ENCODE data around the gene BCL2.

The BCL2 gene

DNA sequence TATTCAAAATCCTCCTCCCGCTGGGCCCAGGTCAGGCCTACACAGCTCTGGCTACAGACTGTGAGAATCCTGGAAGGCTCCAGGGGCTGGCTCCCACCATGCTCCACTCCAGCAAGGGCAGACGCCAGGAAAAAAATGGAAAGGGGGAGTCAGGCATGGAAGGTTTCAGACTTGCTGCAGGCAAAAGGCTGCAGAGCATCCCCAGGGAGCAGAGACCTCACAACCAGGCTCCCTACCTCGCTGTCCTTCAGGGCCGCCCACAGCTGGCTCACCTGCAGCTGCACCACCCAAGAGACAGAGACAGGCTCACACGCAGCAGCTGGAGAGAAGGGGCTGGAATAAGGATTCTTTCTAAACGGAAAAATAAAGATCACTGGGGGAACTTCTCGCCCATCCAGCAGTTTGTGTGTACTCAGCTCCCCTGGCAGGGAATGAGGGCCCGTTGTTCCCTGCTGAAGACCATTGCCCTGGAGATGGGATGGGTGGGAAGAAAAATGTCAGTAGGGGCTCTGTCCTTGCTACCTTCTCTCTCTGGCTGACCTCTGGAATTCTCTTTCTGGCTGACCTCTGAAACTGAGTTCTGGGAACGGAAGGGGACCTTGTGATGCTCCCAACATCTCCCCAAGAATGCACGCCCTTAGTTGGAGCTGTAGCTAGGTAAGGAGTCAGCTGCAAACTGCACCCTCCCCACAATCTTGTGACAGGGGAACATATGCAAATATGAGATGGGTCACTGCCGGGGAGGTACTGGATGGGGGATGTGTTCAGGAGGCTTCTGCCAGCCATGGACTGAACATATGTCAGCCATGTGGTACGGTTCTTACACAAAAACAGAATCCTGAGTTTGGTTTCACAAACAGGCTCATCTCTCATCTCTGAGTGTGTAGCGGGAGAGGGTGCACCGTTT lies 34.5 kb downstream of the BCL2 start:
- DNase-seq (ENCODE audit: low spot score): no peak

DNA sequence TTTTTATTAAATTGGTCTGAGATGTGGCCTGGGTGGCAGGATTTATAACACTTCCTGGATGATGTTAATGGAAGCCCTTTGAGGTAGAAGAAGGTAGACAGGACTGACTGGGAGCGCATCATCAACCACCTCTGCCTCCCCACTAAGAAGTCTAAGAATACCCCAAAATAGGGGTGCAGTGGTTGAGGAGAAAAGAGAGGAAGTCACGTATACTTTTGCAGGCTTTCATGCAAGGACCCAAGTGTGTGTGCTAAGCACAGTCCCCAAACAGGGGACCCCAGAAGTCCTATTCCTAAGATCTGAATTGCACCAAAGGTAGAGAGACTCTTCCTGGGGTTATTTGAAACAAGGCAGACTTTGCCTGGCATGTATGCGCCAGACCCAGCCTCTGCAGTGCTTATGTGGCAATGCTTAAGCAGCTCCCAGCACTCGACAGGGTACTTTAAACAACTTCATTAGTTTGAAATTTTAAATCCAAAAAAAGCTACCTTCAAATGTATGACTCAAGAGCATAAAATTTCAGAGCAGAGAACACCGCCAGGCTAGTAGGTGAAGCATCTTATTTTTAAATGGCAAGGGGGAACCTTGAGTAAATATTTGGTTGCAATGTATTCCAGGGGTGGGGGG lies 35.3 kb downstream of the BCL2 start:
- no peak for DNase-seq (ENCODE audit: low spot score)

DNA sequence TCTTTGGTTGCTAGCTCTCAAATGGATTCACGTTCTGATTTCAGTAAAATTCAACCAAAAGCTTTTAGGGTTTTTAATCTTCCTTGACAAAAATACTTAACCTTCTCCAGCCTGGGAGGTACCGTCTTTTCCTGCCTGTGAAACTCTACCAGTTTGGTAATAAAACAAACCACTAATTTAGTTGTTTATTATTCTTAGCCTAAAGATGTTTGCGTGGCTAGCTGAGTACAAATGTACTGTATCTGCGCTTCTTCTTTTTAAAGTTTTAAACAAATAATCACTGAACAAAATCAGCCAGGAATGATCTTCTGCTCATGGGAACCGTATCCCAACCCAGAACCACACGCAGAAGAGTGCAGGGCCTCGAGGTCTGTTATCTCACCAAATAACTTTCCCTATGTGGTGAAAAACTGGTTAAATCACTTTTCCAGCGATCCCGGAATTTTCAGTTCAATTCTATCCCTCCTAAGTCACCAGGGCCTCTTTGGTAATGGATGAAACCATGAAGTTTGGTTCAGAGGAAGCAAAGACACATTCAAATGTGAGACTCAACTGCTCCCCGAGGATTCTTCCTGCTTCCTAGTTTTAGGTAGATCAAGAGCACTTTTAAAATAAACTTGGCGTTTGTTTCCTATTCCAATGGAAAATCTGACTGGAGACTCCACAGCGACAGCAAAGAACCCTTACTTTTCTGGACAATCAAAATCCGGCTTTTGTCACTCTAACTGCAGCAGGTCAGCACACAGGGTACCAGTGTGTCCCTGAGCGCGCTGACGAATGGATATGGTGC lies 36.1 kb downstream of the BCL2 start:
- DNase-seq (ENCODE audit: low spot score): no peak

- DNase-seq (ENCODE audit: low spot score): no peak
Observed at GRCh38 chr18:63282793-63283192, 36.8 kb downstream of the BCL2 start.

- DNase-seq (ENCODE audit: low spot score): no peak
Observed at GRCh38 chr18:63273222-63273927, 46.2 kb downstream of the BCL2 start.

DNA sequence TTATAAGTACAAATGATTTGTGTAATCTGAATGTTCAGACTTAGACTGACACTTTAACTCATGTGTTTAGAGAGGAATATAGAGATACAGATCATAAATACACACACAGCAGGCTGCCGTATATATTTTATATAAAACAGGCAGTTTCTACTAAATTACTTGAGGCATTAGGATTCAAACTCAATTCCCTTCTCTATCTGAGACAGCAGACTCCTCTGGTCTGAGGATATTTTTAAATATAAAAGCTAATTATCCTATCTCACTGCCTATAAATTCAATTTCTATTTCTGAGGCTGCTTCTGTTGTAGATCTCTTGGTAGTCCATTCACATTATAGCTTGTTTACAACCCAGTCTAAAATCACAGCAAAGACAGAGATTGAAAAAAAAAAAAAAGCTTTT lies 46.9 kb downstream of the BCL2 start:
- DNase-seq (ENCODE audit: low spot score): no peak

- peak; percentile 71 for DNase-seq (ENCODE audit: low spot score)
Observed at GRCh38 chr18:63271881-63272299, 47.7 kb downstream of the BCL2 start.

- no peak for DNase-seq (ENCODE audit: low spot score)
Observed at GRCh38 chr18:63271148-63271547, 48.4 kb downstream of the BCL2 start.

DNA sequence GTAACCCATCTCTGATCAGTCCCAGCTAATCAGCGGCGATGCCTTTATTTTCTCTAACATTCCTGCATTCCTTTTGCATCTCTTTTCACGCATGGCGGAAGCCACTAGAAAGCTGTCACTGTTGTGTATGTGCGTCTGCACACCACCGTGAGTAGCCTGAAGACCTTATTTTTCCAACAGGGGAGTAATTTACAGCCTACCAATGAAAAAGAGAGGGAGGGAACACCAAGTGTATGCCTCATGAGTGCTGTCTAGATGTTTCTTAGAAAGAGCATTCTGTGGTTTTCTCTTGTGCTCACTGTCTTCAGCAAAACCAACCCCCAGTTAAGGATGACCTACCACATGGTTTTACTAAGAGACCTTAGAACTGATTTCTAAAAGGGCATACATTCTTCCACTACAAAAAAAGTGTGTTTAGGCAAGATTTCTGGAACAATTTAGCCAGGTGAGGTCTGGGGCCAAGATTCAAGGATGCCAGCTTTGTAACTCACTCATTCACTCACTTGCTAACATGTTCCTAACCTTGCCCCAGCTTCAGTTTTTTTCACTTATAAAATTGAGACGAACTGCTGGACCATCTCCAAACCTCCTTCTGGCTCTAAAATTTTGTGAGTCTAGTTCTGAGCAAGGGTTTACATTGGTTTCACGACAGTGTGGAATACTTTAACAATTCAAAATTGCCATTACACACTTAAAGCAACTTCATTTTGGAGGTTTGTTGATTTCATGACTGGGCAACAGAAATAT lies 51.4 kb downstream of the BCL2 start:
- DNase-seq (ENCODE audit: low spot score): no peak

GRCh38 chr18:63266888-63267790 lies 52.4 kb downstream of the BCL2 start:
- no peak for DNase-seq (ENCODE audit: low spot score)

DNA sequence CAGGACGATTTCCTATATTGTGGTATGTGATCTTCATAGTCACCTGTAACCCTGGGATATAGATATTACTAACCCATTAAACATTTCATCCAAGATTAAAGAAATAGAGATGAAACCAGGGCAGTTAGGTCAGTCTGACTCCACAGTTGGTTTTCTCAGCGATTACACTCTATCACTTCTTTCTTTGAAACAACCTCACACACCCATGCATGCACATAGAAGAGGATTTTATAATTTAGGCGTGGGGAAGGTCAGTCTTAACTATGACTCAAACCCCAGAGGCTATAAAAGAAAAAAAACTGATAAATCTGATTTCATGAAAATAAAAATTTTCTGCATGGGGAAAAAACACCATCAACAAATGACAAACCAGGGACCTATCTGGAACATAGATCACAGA lies 54.2 kb downstream of the BCL2 start:
- DNase-seq (ENCODE audit: low spot score): no peak

GRCh38 chr18:63264871-63265270 lies 54.7 kb downstream of the BCL2 start:
- DNase-seq (ENCODE audit: low spot score): no peak

DNA sequence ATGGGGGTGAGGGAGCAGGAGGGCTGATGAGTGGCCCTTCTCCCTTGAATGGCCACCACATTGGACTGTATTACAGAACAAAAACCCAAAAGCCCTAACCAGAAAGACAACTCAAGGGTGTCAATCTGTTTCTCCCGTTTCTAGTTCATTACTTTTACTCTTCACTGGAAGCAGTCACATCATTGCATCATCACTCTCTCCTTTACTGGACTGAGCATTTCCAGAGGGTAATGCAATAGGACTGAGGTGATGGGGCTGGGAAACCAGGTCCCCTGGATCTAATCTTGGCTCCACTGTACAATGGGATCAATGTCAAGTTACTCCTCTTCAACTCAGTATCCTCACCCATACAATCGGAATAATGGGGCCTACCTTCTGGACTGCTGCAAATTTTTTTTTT lies 56.1 kb downstream of the BCL2 start:
- DNase-seq (ENCODE audit: low spot score): no peak

- peak; percentile 87 for DNase-seq (ENCODE audit: low spot score)
Observed at GRCh38 chr18:63262369-63263335, 56.9 kb downstream of the BCL2 start.

DNA sequence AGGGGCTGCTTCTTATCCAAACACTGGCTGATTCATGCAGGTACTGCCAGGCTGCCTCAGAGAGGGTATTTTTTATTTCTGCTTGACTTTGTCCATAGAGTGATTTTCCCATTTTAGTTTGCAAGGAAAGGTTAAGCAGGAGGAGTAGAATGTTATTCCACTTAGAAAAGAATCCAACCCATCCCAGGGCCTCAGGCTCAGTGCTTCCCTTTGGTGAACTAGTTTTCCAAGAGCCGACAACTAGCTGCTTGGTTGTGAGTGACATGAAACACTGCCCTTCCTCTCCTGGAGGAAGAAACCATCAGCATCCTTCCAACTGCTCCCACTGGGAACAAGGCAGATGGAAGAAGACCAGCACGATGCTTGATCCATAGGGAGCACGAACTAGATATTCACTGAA lies 58.5 kb downstream of the BCL2 start:
- no peak for DNase-seq (ENCODE audit: low spot score)

DNA sequence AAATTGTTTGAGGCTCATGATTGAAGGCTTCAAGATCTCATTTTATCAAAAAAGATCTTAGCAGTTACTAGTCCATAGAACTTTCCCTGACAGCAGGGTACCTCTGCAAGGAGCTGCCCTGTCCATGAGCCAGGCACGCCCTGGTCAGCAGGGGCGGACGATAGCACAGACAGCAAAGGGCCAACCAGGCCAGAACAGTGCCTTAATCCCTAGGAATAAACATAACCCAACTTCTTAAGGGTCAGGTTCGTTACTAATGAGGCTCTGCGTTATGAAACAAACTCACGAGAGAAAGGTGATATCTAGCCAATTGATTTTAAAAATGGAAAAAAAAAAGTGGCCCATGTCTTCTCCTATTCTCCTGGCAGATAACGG lies 59.2 kb downstream of the BCL2 start:
- no peak for DNase-seq (ENCODE audit: low spot score)

- no peak for DNase-seq (ENCODE audit: low spot score)
Observed at GRCh38 chr18:63259567-63260379, 59.8 kb downstream of the BCL2 start.

Data from pons (tissue), 1 donor.